HG03135 (cell line): ENCODE results near the gene SLC23A2.
"Not testable (repeated sequence)": the region's sequence is repeated elsewhere in the genome, so short reads cannot be mapped to it uniquely, and the experiment has no call there.

ENCODE experiments used
- ATAC-seq: cut with Tn5 transposase; IDR thresholded peaks from one replicate; pipeline ENCODE4 v1.9.1; 2021; ENCODE audit warnings: mild to moderate bottlenecking, moderate library complexity; ENCODE audit not compliant: unreplicated experiment

The SLC23A2 gene

DNA sequence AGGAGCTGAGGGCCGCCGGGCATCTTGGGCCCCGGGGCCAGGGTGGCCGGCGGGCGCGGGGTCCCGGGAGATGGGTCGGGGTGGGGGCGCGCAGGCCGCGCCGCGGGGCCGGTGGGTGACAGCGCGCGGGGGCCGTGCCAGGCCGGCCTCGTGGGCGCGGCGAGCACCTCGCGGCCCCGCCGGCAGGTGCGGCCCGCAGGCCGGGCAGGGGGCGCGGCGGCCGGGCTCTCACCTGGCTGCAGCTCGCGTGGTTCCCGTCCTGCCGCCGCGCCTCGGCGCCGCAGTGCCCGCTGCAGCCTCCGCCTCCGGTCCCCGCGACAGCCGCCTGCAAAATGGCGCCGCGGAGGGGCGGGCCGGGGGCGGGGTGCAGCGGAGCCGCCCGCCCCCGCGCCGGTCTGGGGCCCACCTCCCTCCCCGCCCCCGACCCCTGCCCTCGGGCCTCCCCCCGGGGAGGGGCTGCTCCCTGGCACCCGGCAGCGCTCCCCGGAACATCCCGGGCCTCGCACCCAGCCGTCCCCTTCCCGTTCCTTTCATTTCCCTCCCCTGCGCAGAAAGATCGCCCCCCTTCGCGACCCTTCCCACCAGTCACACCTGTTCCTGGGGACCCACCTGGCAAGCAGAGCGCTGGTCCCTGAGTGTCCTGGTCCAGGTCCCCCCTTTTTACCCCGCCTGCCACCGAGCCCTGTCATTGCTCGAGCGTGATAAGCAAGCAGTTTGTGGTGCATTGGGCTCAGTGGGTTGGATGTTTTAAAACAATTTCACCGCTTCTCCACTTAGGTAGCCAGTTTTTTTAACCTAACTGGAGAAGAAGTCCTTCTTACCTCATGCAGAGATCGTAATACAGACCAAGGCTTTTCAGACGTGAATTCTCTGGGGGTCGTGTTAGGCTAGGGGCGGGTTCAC lies at the start of gene SLC23A2:
SLC23A2 (minus strand) TSS at position 337 of the 903 bp plus-strand sequence. CDS start 68,948 bp downstream, outside the sequence.
- ATAC-seq: no peak

GRCh38 chr20:5046656-5047339 lies 45.5 kb upstream of the SLC23A2 start:
- no peak for ATAC-seq

- no peak for ATAC-seq
Measured at GRCh38 chr20:5045906-5046305, 44.6 kb upstream of the SLC23A2 start.

DNA sequence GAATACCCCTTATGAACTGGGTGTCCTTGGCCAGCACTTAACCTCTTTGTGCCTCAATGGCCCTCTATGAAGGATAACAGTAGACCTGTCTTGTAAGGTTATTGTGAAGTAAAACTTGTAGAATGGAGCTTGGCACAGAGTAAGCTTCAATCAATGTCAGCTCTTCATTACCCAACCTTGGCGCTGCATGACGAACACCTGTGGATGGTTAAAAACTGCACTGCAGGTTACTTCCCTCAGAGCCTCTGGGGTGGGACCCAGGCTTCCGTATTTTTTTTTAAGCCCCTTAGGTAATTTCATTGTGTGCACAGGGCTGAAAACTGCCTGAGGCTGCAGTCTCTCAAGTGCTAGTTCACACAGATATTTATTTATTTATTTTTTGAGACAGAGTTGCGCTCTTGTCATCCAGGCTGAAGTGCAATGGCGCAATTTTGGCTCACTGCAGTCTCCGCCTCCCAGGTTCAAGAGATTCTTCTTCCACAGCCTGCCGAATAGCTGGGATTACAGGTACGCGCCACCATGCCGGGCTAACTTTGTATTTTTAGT lies 42.8 kb upstream of the SLC23A2 start:
- no peak for ATAC-seq

DNA sequence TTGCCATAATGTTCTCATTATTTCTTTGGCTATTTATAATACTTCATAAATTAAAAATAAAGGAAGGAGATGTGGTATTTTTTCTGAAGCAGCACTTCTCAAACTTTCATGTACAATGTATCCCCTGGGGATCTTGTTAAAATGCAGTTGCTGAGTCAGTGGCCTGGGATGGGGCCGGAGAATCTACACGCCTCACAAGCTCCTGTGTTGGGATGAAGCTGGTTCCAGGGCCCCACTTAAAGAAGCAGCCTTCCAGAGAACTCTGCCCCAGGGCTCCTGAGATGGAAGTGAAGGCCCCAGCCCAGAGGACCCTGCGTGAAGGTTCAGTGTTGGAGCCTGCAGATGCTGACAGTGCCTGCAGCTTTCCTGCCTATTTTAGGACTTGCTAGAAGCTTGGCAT lies 40.1 kb upstream of the SLC23A2 start:
- no peak for ATAC-seq

GRCh38 chr20:5040345-5040744 lies 39.0 kb upstream of the SLC23A2 start:
- ATAC-seq: no peak

DNA sequence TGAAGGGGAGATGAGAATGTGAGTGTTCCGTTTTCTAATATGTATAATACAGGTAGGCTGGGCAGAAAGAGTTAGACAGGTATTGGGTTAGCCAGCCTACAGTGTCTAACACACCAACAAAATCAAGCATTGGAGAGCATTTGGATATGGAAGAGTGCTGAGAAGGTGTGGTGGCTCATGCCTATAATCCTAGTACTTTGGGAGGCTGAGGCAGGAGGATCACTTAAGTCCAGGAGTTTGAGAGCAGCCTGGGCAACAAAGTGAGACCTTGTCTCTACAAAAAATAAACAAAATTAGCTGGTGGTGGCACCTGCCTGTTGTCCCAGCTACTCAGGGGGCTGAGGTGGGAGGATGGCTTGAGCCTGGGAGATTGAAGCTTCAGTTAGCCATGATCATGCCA lies 38.6 kb upstream of the SLC23A2 start:
- no peak for ATAC-seq

- no peak for ATAC-seq
Measured at GRCh38 chr20:5039255-5039657, 37.9 kb upstream of the SLC23A2 start.

- ATAC-seq: no peak
Measured at GRCh38 chr20:5036828-5037227, 35.5 kb upstream of the SLC23A2 start.

GRCh38 chr20:5035518-5035917 lies 34.2 kb upstream of the SLC23A2 start:
- not testable (repeated sequence) for ATAC-seq

DNA sequence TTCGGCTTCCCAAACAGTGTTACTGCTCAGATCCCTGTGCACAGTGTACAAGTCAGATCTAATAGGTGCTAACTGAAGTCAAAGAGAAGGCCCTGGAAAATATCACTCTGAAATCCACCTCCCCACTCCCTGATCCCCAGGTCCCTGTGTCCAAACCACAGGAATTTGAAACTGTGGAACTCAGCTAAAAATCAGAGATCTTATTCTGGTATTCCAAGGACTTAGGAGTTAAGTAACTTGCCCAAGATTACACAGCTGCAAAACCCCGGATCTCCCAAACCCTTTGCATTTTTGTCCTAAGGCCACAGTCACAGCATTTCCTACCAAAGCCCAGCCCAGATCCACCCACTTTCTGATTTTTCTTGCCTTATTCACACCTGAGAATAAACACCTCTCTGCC lies 32.3 kb upstream of the SLC23A2 start:
- no peak for ATAC-seq

- ATAC-seq: not testable (repeated sequence)
Measured at GRCh38 chr20:5031701-5032100, 30.4 kb upstream of the SLC23A2 start.

DNA sequence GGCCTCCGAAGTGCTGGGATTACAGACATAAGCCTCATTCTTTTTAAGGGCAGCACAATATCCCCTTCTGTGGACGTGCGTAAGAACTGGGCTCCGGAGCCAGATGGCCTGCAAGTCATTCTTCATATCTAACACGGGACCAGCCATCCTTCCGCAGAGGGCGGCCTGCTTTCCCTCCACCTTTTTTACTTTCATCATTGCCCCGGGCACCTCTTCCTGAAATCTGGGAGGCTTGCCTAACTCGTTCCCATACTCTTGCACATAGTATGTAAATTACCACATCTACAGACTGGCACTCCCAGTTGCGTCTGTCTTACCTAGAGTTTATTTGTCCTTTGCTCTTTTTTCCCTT lies 29.9 kb upstream of the SLC23A2 start:
- ATAC-seq: no peak

DNA sequence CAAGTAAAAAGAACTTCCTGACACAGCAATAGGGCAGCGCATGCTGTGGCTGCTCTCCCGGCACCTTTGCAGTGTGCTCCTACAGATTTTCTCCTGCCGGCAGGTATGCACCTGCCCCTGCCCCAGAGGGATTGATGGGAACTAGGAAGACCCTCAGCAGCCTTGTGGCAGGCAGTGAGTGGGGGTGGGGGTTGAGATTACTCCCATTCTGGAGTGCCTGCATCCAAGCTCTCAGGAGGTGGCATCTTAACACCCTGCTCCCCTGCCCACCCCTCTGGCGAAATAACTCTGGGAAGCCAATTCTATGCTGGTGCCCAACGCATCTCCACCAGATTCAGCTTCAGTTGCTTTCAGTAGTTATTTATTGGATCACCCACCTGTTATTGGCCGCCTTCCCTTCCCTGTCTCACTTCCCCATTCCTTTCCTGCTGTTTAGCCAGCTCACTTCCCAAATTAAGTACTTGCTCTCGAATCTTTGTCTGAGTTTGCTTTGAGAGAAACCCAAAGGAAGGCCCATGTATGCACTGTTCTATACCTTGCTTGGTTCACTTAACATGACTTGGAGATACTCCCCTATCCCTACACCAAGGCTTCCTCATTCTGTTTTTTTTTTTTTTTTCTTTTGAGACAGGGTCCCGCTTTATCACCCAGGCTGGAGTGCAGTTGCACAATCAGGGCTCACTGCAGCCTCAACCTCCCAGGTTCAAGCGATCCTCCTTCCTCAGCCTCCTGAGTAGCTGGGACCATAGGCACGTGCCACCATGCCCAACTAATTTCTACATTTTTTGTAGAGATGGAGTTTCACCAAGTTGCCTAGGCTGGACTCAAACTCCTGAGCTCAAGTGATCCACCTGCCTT lies 29.3 kb upstream of the SLC23A2 start:
- no peak for ATAC-seq

DNA sequence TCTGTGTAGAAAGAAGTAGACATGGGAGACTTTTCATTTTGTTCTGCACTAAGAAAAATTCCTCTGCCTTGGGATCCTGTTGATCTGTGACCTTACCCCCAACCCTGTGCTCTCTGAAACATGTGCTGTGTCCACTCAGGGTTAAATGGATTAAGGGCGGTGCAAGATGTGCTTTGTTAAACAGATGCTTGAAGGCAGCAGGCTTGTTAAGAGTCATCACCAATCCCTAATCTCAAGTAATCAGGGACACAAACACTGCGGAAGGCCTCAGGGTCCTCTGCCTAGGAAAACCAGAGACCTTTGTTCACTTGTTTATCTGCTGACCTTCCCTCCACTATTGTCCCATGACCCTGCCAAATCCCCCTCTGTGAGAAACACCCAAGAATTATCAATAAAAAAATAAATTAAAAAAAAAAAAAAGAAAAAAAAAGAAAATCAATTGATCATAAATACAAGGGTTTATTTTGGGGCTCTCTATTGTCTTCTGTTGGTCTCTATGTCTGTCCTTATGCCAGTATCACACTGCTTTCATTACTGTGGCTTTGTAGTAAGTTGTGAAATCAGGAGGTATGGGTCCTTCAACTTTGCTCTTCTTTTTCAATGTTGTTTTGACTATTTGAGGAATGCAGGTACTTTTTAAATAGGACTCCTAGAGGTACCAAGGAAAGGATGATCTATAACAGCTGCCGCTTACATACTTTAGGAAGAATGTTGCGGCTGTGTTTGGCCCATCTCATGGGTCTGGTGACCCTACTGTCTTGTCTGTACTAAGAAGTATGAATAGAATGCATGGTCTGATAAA lies 27.1 kb upstream of the SLC23A2 start:
- ATAC-seq: not testable (repeated sequence)

DNA sequence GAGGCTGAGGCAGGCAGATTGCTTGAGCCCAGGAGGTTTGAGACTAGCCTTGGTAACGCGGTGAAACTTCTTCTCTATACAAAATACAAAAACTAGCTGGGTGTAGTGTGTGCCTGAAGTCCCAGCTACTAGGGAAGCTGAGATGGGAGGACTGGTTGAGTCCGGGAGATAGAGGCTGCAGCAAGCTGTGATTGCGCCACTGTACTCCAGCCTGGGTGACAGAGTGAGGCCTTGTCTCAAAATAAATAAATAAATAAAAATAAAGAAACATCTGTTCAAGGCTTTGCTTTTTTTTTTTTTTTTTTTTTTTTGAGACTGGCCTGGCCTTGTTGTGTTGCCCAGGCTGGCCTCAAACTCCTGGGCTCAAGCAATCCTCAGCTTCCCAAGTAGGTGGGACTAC lies 23.7 kb upstream of the SLC23A2 start:
- ATAC-seq: no peak

- ATAC-seq: no peak
Measured at GRCh38 chr20:5024103-5024502, 22.8 kb upstream of the SLC23A2 start.

GRCh38 chr20:5023171-5023570 lies 21.9 kb upstream of the SLC23A2 start:
- not testable (repeated sequence) for ATAC-seq

DNA sequence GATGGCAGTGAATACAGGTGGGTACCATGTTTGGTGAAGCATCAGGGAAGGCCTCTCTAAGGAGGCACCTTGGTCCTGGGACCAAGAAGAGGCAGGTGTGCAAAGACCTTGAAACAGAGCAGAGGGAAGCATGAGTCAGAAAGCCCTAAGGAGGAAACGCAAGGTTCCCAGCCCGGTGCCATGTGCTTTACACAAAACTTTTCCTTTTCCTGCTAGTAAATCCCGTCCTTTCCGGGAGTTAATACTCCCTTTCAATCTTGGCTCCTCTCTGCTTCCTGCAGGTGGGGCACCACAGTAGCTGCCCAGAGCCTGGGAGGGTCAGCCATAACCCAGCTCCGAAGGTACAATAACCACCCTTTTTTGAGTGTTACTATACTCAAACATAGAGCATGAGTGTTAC lies 19.4 kb upstream of the SLC23A2 start:
- ATAC-seq: no peak
